BLaER1 (cell line): Measurements from ENCODE around the gene TFF1.
"Not testable (repeated sequence)": the region's sequence is repeated elsewhere in the genome, so short reads cannot be mapped to it uniquely, and the experiment has no call there.

Source experiments
- H3K27ac ChIP-seq: shearing (Covaris generic); formaldehyde crosslinking; 2 replicates; pipeline ENCODE4 v1.8.1; 2022
- H3K27me3 ChIP-seq: shearing (Covaris generic); formaldehyde crosslinking; 2 replicates; pipeline ENCODE4 v1.8.1; 2022
- H3K36me3 ChIP-seq: shearing (Covaris generic); formaldehyde crosslinking; 2 replicates; pipeline ENCODE4 v1.8.1; 2022
- H3K4me1 ChIP-seq: shearing (Covaris generic); formaldehyde crosslinking; 2 replicates; pipeline ENCODE4 v1.8.1; 2022
- H3K4me2 ChIP-seq: shearing (Covaris generic); formaldehyde crosslinking; 2 replicates; pipeline ENCODE4 v1.8.1; 2022
- H3K4me3 ChIP-seq: shearing (Covaris generic); formaldehyde crosslinking; 2 replicates; pipeline ENCODE4 v1.8.1; 2022
- H3K9ac ChIP-seq: shearing (Covaris generic); formaldehyde crosslinking; 2 replicates; pipeline ENCODE4 v1.8.1; 2022
- H3K9me3 ChIP-seq: shearing (Covaris generic); formaldehyde crosslinking; 2 replicates; pipeline ENCODE4 v1.8.1; 2022
- H4K20me1 ChIP-seq: shearing (Covaris generic); formaldehyde crosslinking; 2 replicates; pipeline ENCODE4 v1.8.1; 2022
- Cebpa-rat ChIP-seq: shearing (Covaris generic); IDR thresholded peaks from 2 replicates; pipeline ENCODE4 v1.8.1; 2022

Gene TFF1

DNA sequence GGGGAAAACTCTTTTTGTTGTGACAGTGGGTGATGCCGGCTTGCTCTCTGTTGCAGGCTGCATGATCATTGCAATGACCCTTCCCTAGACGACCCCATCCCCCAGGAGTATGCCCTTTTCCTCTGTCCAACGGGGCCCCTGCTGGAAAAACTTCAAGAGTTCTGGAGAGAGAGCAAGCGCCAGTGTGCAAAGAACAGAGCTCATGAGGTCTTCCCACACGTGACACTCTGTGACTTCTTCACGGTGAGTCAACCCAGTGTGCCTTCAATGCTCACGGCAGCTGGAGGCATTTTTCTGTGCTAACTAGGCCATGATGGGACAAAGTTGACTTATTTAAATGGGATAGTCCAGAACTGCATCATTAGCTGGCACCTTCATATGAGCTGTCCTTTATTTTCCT lies 43.0 kb upstream of the TFF1 start:
- no peak for TF ChIP-seq Cebpa-rat
- no peak overlapping the region for H3K9ac ChIP-seq
- H3K27ac ChIP-seq = no peak overlapping the region
- H3K9me3 ChIP-seq = no peaks in the 10 kb centered on the region
- H3K27me3 ChIP-seq = 0 out of 2 replicates have a peak, but pooled peaks cover 3% of the 10 kb centered on the region
- no peaks in the 10 kb centered on the region for H4K20me1 ChIP-seq
- no peak overlapping the region for H3K4me3 ChIP-seq
- peaks cover 53% of the 10 kb centered on the region for H3K4me1 ChIP-seq
- no peaks in the 10 kb centered on the region for H3K36me3 ChIP-seq
- H3K4me2 ChIP-seq = no peak overlapping the region

DNA sequence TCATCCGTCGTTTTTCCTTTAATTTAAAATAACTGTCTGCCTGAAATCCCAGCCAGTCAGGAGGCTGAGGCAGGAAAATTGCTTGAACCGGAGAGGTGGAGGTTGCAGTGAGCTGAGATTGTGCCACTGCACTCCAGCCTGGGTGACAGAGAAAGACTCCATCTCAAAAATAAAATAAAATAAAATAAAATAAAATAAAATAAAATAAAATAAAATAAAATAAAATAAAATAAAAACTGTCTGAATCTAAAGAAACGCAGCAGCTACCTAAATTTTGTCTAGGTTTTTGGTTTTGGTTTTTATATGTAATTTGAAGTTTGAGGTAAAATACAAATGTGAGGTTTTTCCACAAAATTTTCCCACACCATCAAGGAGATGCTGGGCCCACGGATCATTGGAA lies 42.4 kb upstream of the TFF1 start:
- not testable (repeated sequence) for H3K27ac ChIP-seq, H4K20me1 ChIP-seq, H3K27me3 ChIP-seq, H3K4me3 ChIP-seq, H3K4me2 ChIP-seq, H3K9ac ChIP-seq, H3K9me3 ChIP-seq, H3K36me3 ChIP-seq
- peaks cover 60% of the 10 kb centered on the region for H3K4me1 ChIP-seq

DNA sequence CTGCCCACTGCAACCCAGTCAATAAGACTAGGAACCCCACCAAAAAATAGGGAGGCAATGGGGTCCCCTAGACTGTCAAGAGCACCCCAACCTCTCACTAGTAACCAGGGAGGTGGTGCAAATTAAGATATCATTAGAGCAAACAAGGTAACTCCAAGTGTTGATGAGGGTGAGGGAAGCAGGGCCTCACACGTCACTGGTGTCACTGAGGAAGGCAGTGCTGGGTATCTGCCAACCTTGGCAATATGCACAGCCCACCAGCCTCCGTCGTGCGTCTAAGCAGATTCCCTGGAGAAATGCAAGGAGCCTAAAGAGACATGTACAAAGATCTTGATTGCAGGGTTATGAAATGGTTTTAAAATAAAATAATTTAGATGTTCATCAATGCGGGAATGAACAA lies 41.1 kb upstream of the TFF1 start:
- no peaks in the 10 kb centered on the region for H3K36me3 ChIP-seq
- TF ChIP-seq Cebpa-rat = no peak

DNA sequence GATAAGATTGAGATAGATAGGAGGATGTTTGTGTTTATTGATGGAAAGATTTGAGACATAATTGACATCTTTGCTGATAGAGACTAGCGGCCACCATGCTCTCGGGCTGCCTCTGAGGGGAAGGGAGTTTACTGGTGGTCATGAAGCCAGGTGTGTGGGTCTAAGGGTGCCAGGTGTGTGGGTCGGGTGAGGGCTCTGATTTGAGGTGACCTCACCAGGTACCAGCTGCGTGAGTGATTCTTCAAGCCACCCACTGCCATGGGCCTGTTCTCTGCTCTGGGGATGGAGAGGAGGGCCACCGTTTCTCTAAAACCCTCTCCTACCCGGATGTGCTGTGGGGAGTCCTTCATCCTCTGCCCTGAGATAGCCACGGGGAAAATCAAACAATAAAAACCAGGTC lies 40.5 kb upstream of the TFF1 start:
- Histone ChIP-seq H3K9me3 (peaks cover 7% of the 10 kb centered on the region), H3K4me3 (no peak overlapping the region), H4K20me1 (no peaks in the 10 kb centered on the region), H3K36me3 (no peaks in the 10 kb centered on the region), H3K4me1 (peaks cover 51% of the 10 kb centered on the region), H3K9ac (no peak overlapping the region), H3K4me2 (peak overlapping the region; percentile 45; the same call in 1 of the 2 replicates), H3K27ac (no peak overlapping the region), H3K27me3 (no peaks in the 10 kb centered on the region)
- TF ChIP-seq Cebpa-rat = no peak

More for the DNA sequence above, 41.1 kb upstream of the TFF1 start:
- Histone ChIP-seq H3K9ac (no peak overlapping the region), H3K27ac (no peak overlapping the region), H4K20me1 (no peaks in the 10 kb centered on the region), H3K27me3 (0 out of 2 replicates have a peak, but pooled peaks cover 3% of the 10 kb centered on the region), H3K4me2 (0 out of 2 replicates have a peak overlapping the region, but pooled peaks have one; percentile 45), H3K4me1 (peaks cover 57% of the 10 kb centered on the region), H3K9me3 (0 out of 2 replicates have a peak, but pooled peaks cover under 1% of the 10 kb centered on the region), H3K4me3 (no peak overlapping the region)

DNA sequence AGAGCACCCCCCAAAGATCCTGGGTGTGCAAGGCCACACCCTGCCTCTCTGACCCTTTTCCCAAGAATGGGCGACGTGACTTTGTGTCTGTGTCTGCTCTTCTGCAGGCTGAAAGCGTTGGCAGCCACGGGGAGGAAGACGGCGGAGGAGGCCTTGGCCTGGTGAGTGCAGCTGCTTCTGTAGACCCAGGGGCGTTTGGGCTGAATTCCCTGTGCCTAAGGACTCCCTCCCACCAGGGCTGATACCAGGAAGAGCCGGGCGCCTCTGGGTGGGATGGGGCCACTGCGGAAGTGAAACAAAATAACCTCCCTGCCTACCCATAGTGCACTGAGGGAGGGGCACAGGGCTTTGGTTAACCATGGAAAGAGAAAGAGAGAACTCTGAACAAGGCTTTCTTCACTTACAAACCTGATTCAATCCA lies 39.9 kb upstream of the TFF1 start:
- Histone ChIP-seq H3K4me3 (no peak overlapping the region), H3K36me3 (no peaks in the 10 kb centered on the region), H3K4me1 (peaks cover 46% of the 10 kb centered on the region), H3K4me2 (peak overlapping the region; percentile 45), H3K27ac (no peak overlapping the region; the same call in 1 of the 2 replicates), H3K9me3 (peaks cover 13% of the 10 kb centered on the region), H3K27me3 (no peaks in the 10 kb centered on the region), H3K9ac (no peak overlapping the region), H4K20me1 (no peaks in the 10 kb centered on the region)
- TF ChIP-seq Cebpa-rat = no peak

DNA sequence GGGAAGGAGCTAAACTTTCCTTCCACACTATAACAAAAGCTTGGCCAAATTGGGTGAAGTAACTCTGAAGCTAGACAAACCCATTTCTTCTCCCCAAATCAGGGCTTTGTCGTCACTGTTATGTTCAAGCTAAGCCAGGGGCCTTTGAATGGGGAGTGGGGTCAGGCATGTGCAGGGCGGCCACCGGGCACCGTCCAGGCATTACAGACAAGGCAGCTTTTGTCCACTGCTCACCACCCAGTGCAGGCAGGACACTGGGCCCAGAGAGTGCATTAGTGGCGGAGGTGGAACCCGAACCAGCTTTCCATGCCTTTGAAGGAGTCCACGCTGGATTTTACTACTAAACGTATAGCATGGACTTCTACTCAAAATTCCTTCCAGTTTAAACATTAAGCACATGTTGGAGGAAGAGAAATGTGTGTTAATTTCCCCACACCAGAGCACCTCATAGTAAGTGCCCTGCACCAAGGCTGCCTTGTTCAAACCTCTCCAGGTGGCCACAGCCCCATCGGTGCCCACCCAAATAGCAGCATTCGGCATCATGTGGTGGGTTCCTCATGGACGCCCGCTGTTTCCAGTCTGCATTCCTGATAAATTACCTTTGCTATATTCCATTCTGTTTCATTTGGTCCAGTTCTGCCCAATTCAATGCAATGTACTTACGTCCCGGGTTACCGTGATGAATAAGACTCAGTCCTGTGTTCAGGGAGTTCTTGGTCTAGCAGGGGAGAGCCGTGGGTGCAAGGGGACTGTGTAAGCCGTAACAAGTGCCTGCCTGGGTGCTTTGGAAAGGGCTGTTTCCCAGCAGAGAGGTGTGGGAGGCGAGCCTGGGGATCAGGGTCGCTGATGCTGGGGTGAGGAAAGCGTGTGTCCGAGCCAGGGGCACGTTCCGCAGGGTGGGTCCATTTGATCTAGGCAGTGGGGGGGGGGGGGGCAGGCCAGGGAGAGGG lies 39.0 kb upstream of the TFF1 start:
- Histone ChIP-seq H3K36me3 (no peaks in the 10 kb centered on the region), H3K9me3 (peaks cover 15% of the 10 kb centered on the region), H3K4me2 (peak overlapping the region; percentile 76), H3K4me1 (peaks cover 46% of the 10 kb centered on the region), H4K20me1 (no peaks in the 10 kb centered on the region), H3K27ac (no peak overlapping the region), H3K27me3 (no peaks in the 10 kb centered on the region), H3K4me3 (no peak overlapping the region), H3K9ac (no peak overlapping the region)
- no peak for TF ChIP-seq Cebpa-rat

DNA sequence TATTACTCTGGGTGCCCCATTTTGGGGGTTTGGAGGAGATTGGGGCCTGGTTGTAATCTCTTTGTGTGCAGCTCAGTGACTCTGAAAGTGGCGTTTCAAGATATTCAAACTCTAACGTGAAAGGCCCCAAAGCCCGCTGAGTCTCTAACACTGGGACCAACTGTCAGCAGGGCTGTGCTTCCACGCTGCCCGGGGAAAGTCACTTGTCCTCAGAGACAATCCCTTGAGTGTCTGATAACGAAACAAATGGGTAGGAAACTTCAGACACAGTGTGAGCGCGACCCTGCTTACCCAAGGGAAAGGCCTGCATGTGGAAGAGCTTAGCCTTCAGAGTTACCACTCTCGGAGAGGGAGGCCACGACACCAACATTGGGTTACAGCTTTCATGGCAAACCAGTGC lies 38.2 kb upstream of the TFF1 start:
- Histone ChIP-seq H3K9me3 (peaks cover 15% of the 10 kb centered on the region), H3K4me3 (no peak overlapping the region), H3K27me3 (no peaks in the 10 kb centered on the region), H3K36me3 (no peaks in the 10 kb centered on the region), H3K9ac (no peak overlapping the region), H3K4me2 (peak overlapping the region; percentile 76), H3K4me1 (peaks cover 50% of the 10 kb centered on the region), H3K27ac (no peak overlapping the region), H4K20me1 (no peaks in the 10 kb centered on the region)
- no peak for TF ChIP-seq Cebpa-rat

DNA sequence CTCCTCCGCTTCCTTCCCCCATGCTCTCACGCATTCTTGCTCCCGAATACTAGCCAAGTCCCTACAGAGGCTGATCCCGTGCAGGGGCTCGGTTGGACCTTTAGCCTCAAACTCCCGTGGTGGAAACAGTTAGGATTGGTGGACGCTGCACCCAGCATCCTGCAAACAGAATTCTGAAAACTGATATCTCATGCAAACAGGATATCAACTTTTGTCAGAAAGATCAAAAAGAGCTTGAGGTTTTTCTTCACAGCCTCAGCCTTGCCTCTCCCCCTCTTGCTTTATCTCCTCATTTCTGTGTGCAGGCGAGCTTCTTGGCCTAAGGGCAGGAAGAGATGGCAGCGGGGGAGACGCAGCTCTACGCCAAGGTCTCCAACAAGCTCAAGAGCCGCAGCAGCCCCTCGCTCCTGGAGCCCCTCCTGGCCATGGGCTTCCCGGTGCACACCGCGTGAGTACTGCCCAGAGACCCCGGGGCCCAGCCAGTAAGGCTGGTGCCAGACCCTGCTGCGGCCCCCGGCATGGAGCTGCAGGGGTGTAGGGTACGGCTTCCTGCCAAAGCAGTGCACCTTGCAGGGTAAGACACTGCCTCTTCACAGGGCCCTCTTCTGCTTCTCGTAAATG lies 37.4 kb upstream of the TFF1 start, which contains the start of gene UBASH3A:
UBASH3A (plus strand) TSS at position 292 of the 621 bp plus-strand sequence; CDS start at position 336, 44 bp downstream.
- Histone ChIP-seq H3K4me3 (no peak within 1 kb of the TSS), H3K9ac (no peak within 1 kb of the TSS)

DNA sequence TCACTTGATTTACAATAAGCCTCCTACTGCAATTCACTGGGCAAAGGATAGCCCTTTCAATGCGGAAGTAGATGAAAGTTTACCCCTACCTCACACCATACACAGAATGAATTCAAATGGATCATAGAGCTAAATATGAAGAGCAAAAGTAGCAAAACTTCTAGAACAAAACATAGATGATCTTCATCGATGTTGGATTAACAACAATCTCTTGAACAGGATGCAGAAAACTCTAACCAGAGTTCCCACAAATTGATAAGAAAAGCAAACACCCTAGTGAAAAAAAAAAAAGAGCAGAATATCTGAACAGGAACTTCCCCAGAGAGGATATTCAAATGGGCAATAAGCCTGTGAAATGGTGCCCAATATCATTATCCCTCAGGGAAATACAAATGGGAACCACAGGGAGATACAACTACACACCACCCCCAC lies 35.5 kb upstream of the TFF1 start:
- Histone ChIP-seq H3K27me3 (no peaks in the 10 kb centered on the region), H3K27ac (no peak overlapping the region), H3K9me3 (peaks cover 15% of the 10 kb centered on the region), H3K4me3 (no peak overlapping the region), H3K36me3 (no peaks in the 10 kb centered on the region), H3K4me1 (peaks cover 69% of the 10 kb centered on the region), H3K9ac (no peak overlapping the region), H3K4me2 (no peak overlapping the region), H4K20me1 (no peaks in the 10 kb centered on the region)
- TF ChIP-seq Cebpa-rat = no peak

More for the DNA sequence above, 37.4 kb upstream of the TFF1 start, which contains the start of gene UBASH3A:
- no peak within 1 kb of the TSS for H3K27ac ChIP-seq
- TF ChIP-seq Cebpa-rat = no peak
- no peaks in the 10 kb centered on the region for H3K27me3 ChIP-seq
- peaks cover 58% of the 10 kb centered on the region for H3K4me1 ChIP-seq
- H4K20me1 ChIP-seq = no peaks in the 10 kb centered on the region
- no peaks in the 10 kb centered on the region for H3K36me3 ChIP-seq
- H3K9me3 ChIP-seq = peaks cover 15% of the 10 kb centered on the region
- H3K4me2 ChIP-seq = peak within 1 kb of the TSS; percentile 76

DNA sequence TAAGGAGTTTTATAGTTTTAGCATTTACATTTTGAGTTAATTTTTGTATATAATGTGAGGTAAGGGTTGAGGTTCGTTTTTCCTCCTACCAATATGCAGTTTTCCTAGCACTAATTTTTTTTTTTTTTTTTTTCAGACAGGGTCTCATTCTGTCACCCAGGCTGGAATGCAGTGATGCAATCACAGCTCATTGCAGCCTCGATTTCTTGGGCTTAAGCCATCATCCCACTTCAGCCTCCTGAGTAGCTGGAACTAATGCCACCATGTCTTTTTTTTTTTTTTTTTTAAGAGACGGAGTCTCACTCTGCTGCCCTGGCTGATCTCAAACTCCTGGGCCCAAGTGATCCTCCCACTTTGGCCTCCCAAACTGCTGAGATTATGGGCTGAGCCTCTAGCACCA lies 34.8 kb upstream of the TFF1 start:
- no peaks in the 10 kb centered on the region for H4K20me1 ChIP-seq
- no peaks in the 10 kb centered on the region for H3K36me3 ChIP-seq
- H3K4me1 ChIP-seq = peaks cover 69% of the 10 kb centered on the region
- no peak overlapping the region for H3K4me2 ChIP-seq
- H3K27me3 ChIP-seq = no peaks in the 10 kb centered on the region
- TF ChIP-seq Cebpa-rat = no peak
- H3K9me3 ChIP-seq = peaks cover 15% of the 10 kb centered on the region
- no peak overlapping the region for H3K27ac ChIP-seq
- no peak overlapping the region for H3K9ac ChIP-seq
- H3K4me3 ChIP-seq = no peak overlapping the region
